Gastrocnemius medialis (tissue), 4 donors: ENCODE measurements around the gene MEGF6. TPM values are rescaled to one million over a fixed set of nuclear protein-coding genes. Genes with fewer than 3 reads are reported as not detected.

Experiments used
- ATAC-seq, 2 donors: fragments of 150-250 bp; one replicate each; pipeline ENCODE4 v1.9.1; 2016
- DNase-seq, 2 donors: peaks; one replicate each; pipeline ENCODE4 v3.0.0-alpha.2; 2019
- H3K27ac ChIP-seq, 4 donors: fragments of 200-600 bp; sonication (generic); 1 replicate in 1 of 4; 2 replicates in 3 of 4; pipeline ENCODE4 v1.5.1; 2016 to 2018; ENCODE audit warnings: mild to moderate bottlenecking in 2 of 4, moderate library complexity in 1 of 4
- H3K27me3 ChIP-seq, 3 donors: fragments of 200-600 bp; sonication (generic) in 2 of 3; 1 replicate in 1 of 3; 2 replicates in 2 of 3; pipeline versions ENCODE4 v1.5.1 to v1.6.0; 2016 to 2019; ENCODE audit warnings: mild to moderate bottlenecking in 1 of 3, moderate library complexity in 1 of 3
- H3K36me3 ChIP-seq, 2 donors: fragments of 200-600 bp; sonication (generic) in 1 of 2; one replicate each; pipeline ENCODE4 v1.5.1; 2017 to 2018
- H3K4me1 ChIP-seq, 2 donors: fragments of 200-600 bp; sonication (generic) in 1 of 2; one replicate each; pipeline ENCODE4 v1.5.1; 2016 to 2017; ENCODE audit warnings: mild to moderate bottlenecking in 2 of 2
- H3K4me3 ChIP-seq, 4 donors: fragments of 200-600 bp; sonication (generic) in 3 of 4; 1 replicate in 1 of 4; 2 replicates in 3 of 4; pipeline ENCODE4 v1.5.1; 2016 to 2019; ENCODE audit warnings: mild to moderate bottlenecking in 2 of 4
- H3K9me3 ChIP-seq, 3 donors: fragments of 200-600 bp; sonication (generic) in 2 of 3; 1 replicate in 1 of 3; 2 replicates in 2 of 3; pipeline ENCODE4 v1.5.1; 2016 to 2019
- POLR2A ChIP-seq, 2 donors: fragments of 450-650 bp; IDR thresholded peaks; one replicate each; pipeline ENCODE4 v1.6.1; 2017; ENCODE audit warnings: antibody characterized with exemption in 2 of 2, mild to moderate bottlenecking in 2 of 2, moderate library complexity in 2 of 2
- in situ Hi-C, 4 donors: fragments of 200-750 bp; cut with MboI; loops; one replicate each; pipeline versions ENCODE4 v1.15.0 to v1.8.0; 2017; ENCODE audit warnings: low sequenced_read_pairs in 4 of 4
- intact Hi-C: fragments of 100-400 bp; cut with DNase I; formaldehyde crosslinking; loops from one replicate; pipeline ENCODE4 v1.15.1; 2023; ENCODE audit warnings: low total_unique reads
- total RNA-seq, 4 donors: library from RNA; depleted of rRNA; stranded (reverse); fragments of >200 nt; gene quantifications; one replicate each; pipeline versions ENCODE4 v1.1.0 to v1.2.3, GENCODE V29; 2016
- TF ChIP-seq, protein P1 (sequence below), 5 experiments: fragments of 450-650 bp in 3 of 5; fragments of 200-600 bp in 2 of 5; sonication (generic) in 2 of 5; IDR thresholded peaks in 4 of 5; conservative IDR thresholded peaks in 1 of 5; 1 replicate in 4 of 5; 2 replicates in 1 of 5; pipeline ENCODE4 v1.5.1; 2016 to 2019; ENCODE audit warnings: antibody characterized with exemption in 5 of 5, mild to moderate bottlenecking in 3 of 5, moderate library complexity in 3 of 5

Gene MEGF6
- total RNA-seq, 4 donors from 2014 or later: 1.9 to 5.7 (median 4.9) TPM

DNA sequence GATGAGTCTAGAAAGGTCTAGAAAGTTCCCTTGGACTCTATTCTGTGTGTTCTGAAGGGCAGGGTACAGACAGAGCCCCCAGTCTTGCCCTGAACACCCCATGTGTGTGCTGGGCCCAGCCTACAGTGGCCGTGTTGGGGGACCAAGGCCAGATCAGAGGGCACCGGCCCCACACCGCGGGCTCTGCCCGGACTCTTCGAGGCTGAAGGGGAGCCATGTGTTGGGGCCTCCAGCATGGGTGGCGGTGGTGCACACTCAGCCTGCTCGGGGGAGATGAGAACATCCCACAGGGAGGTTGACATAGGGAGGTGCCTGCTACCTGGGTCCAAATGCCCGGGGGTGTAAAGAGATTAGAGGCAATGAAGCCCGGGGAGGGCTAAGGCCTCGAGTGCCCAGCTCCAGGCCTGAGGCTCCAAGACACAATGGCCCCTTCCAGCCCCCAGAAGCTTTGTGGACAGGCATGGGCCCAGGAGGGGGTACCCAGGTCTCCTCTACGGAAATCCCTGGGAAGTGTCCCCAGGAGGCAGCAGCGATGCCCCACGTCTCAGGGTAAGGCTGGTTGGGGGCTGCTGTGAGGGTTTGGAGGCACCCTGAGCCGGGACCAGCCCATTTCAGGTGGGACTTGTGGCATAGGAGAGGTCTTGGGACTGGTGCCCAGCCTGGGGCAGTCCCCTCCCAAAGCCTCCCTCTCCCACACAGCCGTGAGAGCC, 144.8 kb downstream of the MEGF6 start:
- no peak for ATAC-seq
- H3K27me3 ChIP-seq: no peaks in the 10 kb centered on the region

DNA sequence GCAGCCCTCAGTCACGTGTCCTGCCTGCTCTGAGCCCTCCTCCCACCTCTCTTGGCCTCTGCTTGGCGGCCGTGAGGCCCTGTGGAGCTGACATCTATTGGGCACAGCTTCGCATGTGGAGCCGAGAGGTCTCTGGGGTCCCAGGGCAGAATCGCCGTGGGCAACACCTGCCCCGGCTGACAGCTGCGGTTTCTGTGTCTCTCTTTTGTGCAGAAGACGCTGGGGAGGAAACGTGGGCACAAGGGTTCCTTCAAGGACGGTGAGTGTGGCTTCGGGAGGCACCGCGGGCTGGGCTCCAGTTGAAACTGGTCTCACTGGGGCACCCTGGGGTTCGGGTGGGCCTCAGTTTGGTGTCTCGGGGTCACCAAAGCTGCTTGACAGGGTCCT, 145.4 kb downstream of the MEGF6 start:
- no peak overlapping the region for H3K27ac ChIP-seq
- no peaks in the 10 kb centered on the region for H3K36me3 ChIP-seq
- H3K9me3 ChIP-seq: no peaks in the 10 kb centered on the region
- intact Hi-C loops: no loop called here
- no peak overlapping the region for H3K4me3 ChIP-seq
- TF ChIP-seq, protein P1, sequence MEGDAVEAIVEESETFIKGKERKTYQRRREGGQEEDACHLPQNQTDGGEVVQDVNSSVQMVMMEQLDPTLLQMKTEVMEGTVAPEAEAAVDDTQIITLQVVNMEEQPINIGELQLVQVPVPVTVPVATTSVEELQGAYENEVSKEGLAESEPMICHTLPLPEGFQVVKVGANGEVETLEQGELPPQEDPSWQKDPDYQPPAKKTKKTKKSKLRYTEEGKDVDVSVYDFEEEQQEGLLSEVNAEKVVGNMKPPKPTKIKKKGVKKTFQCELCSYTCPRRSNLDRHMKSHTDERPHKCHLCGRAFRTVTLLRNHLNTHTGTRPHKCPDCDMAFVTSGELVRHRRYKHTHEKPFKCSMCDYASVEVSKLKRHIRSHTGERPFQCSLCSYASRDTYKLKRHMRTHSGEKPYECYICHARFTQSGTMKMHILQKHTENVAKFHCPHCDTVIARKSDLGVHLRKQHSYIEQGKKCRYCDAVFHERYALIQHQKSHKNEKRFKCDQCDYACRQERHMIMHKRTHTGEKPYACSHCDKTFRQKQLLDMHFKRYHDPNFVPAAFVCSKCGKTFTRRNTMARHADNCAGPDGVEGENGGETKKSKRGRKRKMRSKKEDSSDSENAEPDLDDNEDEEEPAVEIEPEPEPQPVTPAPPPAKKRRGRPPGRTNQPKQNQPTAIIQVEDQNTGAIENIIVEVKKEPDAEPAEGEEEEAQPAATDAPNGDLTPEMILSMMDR (IDR thresholded peaks at IDR 0.05 in 4 of 5, conservative IDR thresholded peaks at IDR 0.05 in 1 of 5): no peak
- no peaks in the 10 kb centered on the region for H3K27me3 ChIP-seq
- ATAC-seq (no peak), DNase-seq (no peak)
- in situ Hi-C loops: no loop called here
- no peaks in the 10 kb centered on the region for H3K4me1 ChIP-seq

More for the DNA sequence above, 144.8 kb downstream of the MEGF6 start:
- Histone ChIP-seq H3K9me3 (no peaks in the 10 kb centered on the region), H3K4me1 (no peaks in the 10 kb centered on the region), H3K27ac (no peak overlapping the region), H3K4me3 (no peak overlapping the region), H3K36me3 (no peaks in the 10 kb centered on the region)
- TF ChIP-seq POLR2A (IDR thresholded peaks at IDR 0.05): no peak
- TF ChIP-seq, protein P1 (IDR thresholded peaks at IDR 0.05 in 4 of 5, conservative IDR thresholded peaks at IDR 0.05 in 1 of 5): no peak
- in situ Hi-C loops (no loop called here), intact Hi-C loops (no loop called here)
- DNase-seq: no peak

DNA sequence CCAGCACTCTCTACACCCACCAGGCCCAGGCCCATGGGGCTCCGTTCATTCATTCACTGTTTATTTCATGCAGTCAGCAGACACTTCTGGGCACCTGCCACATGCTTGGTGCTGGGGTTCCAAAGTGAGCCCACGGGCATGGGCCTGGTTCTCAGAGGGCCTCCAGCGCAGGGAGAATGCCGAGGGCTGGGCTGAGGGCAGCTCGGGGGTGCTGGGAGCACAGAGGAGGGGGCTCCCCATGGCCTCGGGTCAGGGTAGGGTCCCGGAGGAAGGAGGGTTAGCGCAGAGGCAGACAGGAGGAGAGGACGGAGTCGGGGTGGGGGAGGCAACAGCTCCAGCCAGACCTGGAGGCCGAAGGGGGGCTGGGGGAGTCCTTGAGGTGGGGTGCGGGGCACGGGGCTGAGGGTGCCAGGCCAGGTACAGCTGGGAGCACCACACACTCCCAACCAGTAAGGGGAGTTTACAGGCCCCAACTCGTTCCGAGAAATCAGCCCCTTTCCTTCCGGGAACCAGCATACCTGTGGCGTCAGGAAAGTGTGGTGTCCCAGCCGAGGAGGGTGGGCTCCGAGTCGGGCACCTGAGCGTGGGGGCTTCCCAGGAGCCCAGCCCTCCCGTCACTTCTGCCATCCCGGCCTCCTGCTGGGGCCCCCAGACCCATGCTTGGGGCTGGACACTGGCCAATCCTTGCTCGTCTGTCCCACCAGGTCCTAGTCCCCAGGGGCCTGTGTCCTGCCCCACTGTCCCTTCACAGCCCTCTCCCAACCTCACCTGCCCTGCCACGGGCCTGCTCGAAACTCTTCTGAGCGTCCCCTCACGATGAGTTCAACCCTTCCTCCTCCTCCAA, 146.0 kb downstream of the MEGF6 start:
- Histone ChIP-seq H3K27ac (no peak overlapping the region), H3K36me3 (no peaks in the 10 kb centered on the region), H3K27me3 (no peaks in the 10 kb centered on the region), H3K4me3 (no peak overlapping the region), H3K4me1 (peaks cover 4 to 5% of the 10 kb centered on the region in 2 donors), H3K9me3 (no peaks in the 10 kb centered on the region)
- ATAC-seq: no peak
- intact Hi-C loops (no loop called here), in situ Hi-C loops (no loop called here)
- no peak for DNase-seq
- TF ChIP-seq, protein P1 (IDR thresholded peaks at IDR 0.05 in 4 of 5, conservative IDR thresholded peaks at IDR 0.05 in 1 of 5): no peak
- TF ChIP-seq POLR2A (IDR thresholded peaks at IDR 0.05): no peak

DNA sequence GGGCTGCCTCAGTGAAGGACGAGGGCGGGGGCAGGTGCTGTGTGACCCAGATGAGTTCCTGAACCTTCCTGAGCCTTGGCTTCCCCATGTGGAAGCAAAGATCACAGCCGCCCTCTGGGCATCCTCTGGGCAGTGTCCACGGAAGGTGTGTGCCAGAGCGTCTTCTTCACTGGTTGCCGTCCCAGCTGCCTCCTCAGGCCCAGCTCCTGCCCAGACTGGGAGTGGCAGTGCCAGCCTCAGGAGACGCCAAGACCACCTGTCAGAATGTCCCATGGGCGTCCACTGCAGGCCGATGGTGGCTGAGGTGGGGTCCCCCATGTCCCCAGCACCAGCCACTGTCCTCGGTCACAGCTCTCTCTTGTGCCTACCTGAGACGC, 146.7 kb downstream of the MEGF6 start:
- ATAC-seq (no peak), DNase-seq (no peak)
- intact Hi-C loops (no loop called here), in situ Hi-C loops (no loop called here)
- Histone ChIP-seq H3K4me1 (peaks cover 10 to 12% of the 10 kb centered on the region in 2 donors), H3K9me3 (no peaks in the 10 kb centered on the region), H3K36me3 (no peaks in the 10 kb centered on the region), H3K4me3 (no peak overlapping the region), H3K27me3 (no peaks in the 10 kb centered on the region), H3K27ac (no peak overlapping the region)
- TF ChIP-seq, protein P1 (IDR thresholded peaks at IDR 0.05 in 4 of 5, conservative IDR thresholded peaks at IDR 0.05 in 1 of 5): no peak
- TF ChIP-seq POLR2A (IDR thresholded peaks at IDR 0.05): no peak
